ENCODE data around the gene ZCCHC10.
"Not testable (repeated sequence)": the region's sequence is repeated elsewhere in the genome, so short reads cannot be mapped to it uniquely, and the experiment has no call there.

Gene ZCCHC10

DNA sequence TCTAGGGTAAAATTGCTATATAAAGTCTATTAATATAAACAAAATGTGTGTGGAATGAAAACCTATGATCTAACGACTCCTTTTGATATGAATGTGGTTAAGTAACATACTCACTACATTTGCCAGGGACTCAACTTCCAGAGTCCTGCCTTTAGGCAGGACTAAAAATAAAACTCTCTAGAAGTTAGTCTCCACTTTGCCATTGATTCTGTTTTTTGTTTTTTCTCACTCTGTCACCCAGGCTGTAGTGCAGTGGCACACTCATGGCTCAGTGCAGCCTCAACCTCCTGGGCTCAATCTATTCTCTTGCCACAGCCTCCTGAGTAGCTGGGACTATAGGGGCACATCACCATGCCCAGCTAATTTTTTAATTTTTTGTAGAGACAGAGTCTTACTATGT is 30.0 kb downstream of the ZCCHC10 start:
- Histone ChIP-seq H3K27me3 (ENCODE audit: insufficient read depth, poor library complexity, severe bottlenecking) (no peaks in the 10 kb centered on the region), H3K27ac (replicated peaks) (no peak overlapping the region), H3K4me3 (replicated peaks; ENCODE audit: insufficient read depth, low read length) (no peak overlapping the region)
- no peak for TF ChIP-seq GABPA (IDR thresholded peaks at IDR 0.05; ENCODE audit: low read depth)
- no peak for TF ChIP-seq POLR2AphosphoS5 (IDR thresholded peaks at IDR 0.05; ENCODE audit: low read depth)
- TF ChIP-seq SPI1 (IDR thresholded peaks at IDR 0.05; ENCODE audit: borderline replicate concordance, low read depth), result no peak
- DNase-seq (ENCODE audit: low read depth in 1 of 2, low spot score in 1 of 2), result no peak

DNA sequence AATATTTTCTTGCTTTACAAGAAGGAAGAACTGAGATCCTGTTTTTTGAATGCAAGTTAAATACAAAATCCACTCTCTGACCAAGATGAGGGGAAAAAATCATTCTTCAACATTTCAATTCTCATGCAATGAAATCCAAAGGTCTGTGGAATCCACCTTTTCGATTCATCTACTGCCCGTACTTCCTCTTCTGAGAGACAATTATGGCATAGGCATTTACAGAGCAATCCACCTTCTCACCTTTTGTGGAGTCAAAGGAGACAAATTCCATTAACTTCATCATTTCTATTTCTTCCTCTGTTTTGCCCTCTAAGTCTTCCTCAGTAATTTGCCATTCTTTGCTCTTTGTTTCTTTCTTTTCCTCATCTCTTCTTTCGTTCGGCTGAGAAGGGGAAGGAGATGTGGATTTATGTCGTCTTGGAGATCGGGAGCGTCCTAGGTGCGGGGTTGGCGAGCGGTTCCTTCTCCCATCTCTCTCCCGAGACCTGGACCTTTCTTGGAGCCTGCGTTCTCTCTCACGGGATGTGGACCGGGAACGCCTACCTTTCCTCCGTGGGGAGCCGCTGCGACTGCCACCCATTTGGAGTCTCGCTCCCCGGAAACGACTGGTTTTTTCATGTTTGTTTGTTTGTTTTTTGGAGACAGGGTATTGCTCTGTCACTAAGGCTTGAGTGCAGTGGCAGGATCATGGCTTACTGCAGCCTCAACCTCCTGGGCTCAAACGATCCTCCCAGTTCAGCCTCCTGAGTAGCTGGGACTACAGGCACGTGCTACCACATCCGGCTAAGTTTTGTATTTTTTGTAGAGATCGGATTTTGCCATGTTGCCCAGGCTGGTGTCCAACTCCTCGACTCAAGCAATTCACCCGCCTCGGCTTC is 38.6 kb downstream of the ZCCHC10 start:
- no peak overlapping the region for H3K27ac ChIP-seq (replicated peaks)
- no peaks in the 10 kb centered on the region for H3K27me3 ChIP-seq (ENCODE audit: insufficient read depth, poor library complexity, severe bottlenecking)
- TF ChIP-seq, protein P1, sequence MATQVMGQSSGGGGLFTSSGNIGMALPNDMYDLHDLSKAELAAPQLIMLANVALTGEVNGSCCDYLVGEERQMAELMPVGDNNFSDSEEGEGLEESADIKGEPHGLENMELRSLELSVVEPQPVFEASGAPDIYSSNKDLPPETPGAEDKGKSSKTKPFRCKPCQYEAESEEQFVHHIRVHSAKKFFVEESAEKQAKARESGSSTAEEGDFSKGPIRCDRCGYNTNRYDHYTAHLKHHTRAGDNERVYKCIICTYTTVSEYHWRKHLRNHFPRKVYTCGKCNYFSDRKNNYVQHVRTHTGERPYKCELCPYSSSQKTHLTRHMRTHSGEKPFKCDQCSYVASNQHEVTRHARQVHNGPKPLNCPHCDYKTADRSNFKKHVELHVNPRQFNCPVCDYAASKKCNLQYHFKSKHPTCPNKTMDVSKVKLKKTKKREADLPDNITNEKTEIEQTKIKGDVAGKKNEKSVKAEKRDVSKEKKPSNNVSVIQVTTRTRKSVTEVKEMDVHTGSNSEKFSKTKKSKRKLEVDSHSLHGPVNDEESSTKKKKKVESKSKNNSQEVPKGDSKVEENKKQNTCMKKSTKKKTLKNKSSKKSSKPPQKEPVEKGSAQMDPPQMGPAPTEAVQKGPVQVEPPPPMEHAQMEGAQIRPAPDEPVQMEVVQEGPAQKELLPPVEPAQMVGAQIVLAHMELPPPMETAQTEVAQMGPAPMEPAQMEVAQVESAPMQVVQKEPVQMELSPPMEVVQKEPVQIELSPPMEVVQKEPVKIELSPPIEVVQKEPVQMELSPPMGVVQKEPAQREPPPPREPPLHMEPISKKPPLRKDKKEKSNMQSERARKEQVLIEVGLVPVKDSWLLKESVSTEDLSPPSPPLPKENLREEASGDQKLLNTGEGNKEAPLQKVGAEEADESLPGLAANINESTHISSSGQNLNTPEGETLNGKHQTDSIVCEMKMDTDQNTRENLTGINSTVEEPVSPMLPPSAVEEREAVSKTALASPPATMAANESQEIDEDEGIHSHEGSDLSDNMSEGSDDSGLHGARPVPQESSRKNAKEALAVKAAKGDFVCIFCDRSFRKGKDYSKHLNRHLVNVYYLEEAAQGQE (IDR thresholded peaks at IDR 0.05; ENCODE audit: insufficient replicate concordance, low read depth), result no peak
- TF ChIP-seq POLR2AphosphoS5 (IDR thresholded peaks at IDR 0.05; ENCODE audit: low read depth) (no peak), GABPA (IDR thresholded peaks at IDR 0.05; ENCODE audit: low read depth) (no peak), SPI1 (IDR thresholded peaks at IDR 0.05; ENCODE audit: borderline replicate concordance, low read depth) (no peak)
- TF ChIP-seq, protein P2, sequence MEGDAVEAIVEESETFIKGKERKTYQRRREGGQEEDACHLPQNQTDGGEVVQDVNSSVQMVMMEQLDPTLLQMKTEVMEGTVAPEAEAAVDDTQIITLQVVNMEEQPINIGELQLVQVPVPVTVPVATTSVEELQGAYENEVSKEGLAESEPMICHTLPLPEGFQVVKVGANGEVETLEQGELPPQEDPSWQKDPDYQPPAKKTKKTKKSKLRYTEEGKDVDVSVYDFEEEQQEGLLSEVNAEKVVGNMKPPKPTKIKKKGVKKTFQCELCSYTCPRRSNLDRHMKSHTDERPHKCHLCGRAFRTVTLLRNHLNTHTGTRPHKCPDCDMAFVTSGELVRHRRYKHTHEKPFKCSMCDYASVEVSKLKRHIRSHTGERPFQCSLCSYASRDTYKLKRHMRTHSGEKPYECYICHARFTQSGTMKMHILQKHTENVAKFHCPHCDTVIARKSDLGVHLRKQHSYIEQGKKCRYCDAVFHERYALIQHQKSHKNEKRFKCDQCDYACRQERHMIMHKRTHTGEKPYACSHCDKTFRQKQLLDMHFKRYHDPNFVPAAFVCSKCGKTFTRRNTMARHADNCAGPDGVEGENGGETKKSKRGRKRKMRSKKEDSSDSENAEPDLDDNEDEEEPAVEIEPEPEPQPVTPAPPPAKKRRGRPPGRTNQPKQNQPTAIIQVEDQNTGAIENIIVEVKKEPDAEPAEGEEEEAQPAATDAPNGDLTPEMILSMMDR (IDR thresholded peaks at IDR 0.05; ENCODE audit: insufficient read depth, low read length), result no peak
- no peak overlapping the region for H3K4me3 ChIP-seq (replicated peaks; ENCODE audit: insufficient read depth, low read length)
- no peak for DNase-seq (ENCODE audit: low read depth in 1 of 2, low spot score in 1 of 2)

DNA sequence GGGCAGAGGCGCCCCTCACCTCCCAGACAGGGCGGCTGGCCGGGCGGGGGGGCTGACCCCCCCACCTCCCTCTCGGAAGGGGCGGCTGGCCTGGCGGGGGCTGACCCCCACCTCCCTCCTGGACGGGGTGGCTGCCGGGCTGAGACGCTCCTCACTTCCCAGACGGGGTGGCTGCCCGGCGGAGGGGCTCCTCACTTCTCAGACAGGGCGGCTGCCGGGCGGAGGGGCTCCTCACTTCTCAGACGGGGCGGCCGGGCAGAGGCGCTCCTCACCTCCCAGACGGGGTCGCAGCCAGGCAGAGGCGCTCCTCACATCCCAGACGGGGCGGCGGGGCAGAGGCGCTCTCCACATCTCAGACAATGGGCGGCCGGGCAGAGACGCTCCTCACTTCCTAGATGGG is 43.4 kb downstream of the ZCCHC10 start:
- H3K27me3 ChIP-seq (ENCODE audit: insufficient read depth, poor library complexity, severe bottlenecking); DNase-seq (ENCODE audit: low read depth in 1 of 2, low spot score in 1 of 2); H3K4me3 ChIP-seq (replicated peaks; ENCODE audit: insufficient read depth, low read length); H3K27ac ChIP-seq (replicated peaks): not testable (repeated sequence)

DNA sequence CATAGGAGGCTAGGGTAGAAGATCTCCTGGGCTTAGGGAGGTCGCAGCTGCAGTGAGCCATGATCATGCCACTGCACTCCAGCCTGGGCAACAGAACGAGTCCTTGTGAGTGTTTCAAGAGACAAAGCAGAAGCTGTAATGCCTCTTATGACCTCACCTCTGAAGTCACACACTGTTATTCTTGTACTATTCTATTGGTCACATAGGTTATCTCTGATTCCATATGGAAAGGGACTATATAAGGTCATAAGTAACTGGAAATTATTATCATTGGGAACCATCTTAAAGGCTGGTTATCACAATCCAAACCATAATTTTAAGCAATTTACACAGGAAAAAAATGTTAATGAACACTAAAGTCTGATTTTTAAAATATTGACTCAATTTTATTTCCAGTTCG is 45.1 kb downstream of the ZCCHC10 start:
- no peak for DNase-seq (ENCODE audit: low read depth in 1 of 2, low spot score in 1 of 2)
- TF ChIP-seq, protein P1 (IDR thresholded peaks at IDR 0.05; ENCODE audit: insufficient replicate concordance, low read depth), result no peak
- no peak for TF ChIP-seq GABPA (IDR thresholded peaks at IDR 0.05; ENCODE audit: low read depth)
- TF ChIP-seq POLR2AphosphoS5 (IDR thresholded peaks at IDR 0.05; ENCODE audit: low read depth), result no peak
- no peak for TF ChIP-seq SPI1 (IDR thresholded peaks at IDR 0.05; ENCODE audit: borderline replicate concordance, low read depth)
- TF ChIP-seq, protein P2 (IDR thresholded peaks at IDR 0.05; ENCODE audit: insufficient read depth, low read length), result no peak
- H3K27ac ChIP-seq (replicated peaks), result no peak overlapping the region
- H3K27me3 ChIP-seq (ENCODE audit: insufficient read depth, poor library complexity, severe bottlenecking), result no peaks in the 10 kb centered on the region
- no peak overlapping the region for H3K4me3 ChIP-seq (replicated peaks; ENCODE audit: insufficient read depth, low read length)

All from HL-60 (cell line).